Measurements from ENCODE around the gene ITGAD.

GRCh38 chr16:31352376-31353115, 40.6 kb upstream of the ITGAD start:
- TF ChIP-seq, protein P1, sequence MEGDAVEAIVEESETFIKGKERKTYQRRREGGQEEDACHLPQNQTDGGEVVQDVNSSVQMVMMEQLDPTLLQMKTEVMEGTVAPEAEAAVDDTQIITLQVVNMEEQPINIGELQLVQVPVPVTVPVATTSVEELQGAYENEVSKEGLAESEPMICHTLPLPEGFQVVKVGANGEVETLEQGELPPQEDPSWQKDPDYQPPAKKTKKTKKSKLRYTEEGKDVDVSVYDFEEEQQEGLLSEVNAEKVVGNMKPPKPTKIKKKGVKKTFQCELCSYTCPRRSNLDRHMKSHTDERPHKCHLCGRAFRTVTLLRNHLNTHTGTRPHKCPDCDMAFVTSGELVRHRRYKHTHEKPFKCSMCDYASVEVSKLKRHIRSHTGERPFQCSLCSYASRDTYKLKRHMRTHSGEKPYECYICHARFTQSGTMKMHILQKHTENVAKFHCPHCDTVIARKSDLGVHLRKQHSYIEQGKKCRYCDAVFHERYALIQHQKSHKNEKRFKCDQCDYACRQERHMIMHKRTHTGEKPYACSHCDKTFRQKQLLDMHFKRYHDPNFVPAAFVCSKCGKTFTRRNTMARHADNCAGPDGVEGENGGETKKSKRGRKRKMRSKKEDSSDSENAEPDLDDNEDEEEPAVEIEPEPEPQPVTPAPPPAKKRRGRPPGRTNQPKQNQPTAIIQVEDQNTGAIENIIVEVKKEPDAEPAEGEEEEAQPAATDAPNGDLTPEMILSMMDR (IDR thresholded peaks at IDR 0.05), result no peak
- TF ChIP-seq POLR2A (IDR thresholded peaks at IDR 0.05), result no peak

Data from heart left ventricle (tissue), 13 donors.